ENCODE results near the gene CORO1C.

GRCh38 chr12:108641446-108642268 lies 89.7 kb downstream of the CORO1C start:
- no peak for TF ChIP-seq POLR2A (IDR thresholded peaks at IDR 0.05)
- no peak for TF ChIP-seq CTCF (IDR thresholded peaks at IDR 0.05 in 4 of 5, conservative IDR thresholded peaks at IDR 0.05 in 1 of 5)
